LNCaP clone FGC (cell line): ENCODE data around the gene OPA1.

ENCODE experiments used
- DNase-seq: peaks from one replicate; pipeline ENCODE4 v3.0.0-alpha.2; 2011; ENCODE audit warnings: low read depth
- H3K4me3 ChIP-seq: 2 replicates; pipeline ENCODE4 v1.5.1; 2011; ENCODE audit warnings: mild to moderate bottlenecking, low read depth, low read length, control low read depth
- TF ChIP-seq, protein P1 (sequence below): IDR thresholded peaks from 2 replicates; pipeline ENCODE4 v1.5.1; 2012; ENCODE audit warnings: mild to moderate bottlenecking; ENCODE audit not compliant: control insufficient read depth, insufficient read depth; ENCODE audit errors: extremely low read depth

The OPA1 gene

DNA sequence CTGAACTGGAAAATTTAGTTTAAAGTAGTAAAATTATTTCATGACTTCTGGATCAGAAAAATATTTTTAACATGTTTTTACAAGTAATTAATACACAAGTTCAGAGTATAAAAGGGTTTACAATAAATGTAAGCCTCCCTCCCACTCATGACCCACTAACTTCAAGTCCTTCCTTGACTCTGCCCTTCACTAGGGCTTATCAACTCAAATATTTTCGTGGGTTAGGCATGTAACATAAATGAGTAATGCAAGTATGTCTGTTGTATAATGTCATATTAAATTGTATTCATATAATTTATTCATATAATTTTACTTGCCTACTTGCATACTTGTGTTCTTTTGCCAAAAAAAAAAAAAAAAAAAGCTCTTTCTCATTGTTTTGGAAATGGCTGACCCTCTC lies 3.4 kb upstream of the OPA1 start:
- TF ChIP-seq, protein P1, sequence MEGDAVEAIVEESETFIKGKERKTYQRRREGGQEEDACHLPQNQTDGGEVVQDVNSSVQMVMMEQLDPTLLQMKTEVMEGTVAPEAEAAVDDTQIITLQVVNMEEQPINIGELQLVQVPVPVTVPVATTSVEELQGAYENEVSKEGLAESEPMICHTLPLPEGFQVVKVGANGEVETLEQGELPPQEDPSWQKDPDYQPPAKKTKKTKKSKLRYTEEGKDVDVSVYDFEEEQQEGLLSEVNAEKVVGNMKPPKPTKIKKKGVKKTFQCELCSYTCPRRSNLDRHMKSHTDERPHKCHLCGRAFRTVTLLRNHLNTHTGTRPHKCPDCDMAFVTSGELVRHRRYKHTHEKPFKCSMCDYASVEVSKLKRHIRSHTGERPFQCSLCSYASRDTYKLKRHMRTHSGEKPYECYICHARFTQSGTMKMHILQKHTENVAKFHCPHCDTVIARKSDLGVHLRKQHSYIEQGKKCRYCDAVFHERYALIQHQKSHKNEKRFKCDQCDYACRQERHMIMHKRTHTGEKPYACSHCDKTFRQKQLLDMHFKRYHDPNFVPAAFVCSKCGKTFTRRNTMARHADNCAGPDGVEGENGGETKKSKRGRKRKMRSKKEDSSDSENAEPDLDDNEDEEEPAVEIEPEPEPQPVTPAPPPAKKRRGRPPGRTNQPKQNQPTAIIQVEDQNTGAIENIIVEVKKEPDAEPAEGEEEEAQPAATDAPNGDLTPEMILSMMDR, result no peak
- no peak overlapping the region for H3K4me3 ChIP-seq
- DNase-seq, result no peak

DNA sequence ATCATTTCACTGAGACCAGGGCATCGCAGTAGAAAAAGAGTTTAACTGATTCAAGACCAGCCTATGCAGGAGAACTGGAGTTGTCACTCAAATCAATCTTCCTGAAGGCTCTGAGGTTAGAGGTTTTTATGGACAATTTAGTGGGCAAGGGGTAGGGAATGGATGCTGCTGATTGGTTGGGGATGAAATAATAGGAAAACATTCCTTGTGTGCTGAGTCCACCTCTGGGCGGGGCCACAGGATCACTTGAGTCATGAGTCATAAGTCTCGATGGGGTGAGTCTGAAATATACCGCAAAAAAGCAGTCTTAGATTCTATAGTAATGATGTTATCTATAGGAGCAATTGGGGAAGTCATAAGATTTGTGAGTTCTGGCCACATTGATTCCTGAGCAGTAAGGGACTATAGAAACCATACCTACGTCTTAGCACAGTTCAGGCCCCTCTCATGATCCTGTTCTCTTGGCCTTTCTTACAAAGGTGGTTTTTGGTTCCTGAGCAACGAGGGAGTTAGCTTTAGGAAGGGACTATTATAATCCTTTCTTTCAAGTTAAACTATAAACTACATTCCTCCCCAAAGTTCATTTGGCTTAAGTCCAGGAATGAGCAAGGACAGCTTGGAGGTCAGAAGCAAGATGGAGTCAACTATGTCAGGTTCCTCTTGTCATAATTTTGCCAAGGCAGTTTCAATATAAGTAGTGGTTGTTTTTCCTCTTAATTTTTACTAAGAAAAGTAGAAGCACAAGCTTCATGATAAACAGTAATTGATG lies 2.7 kb upstream of the OPA1 start:
- no peak overlapping the region for H3K4me3 ChIP-seq
- no peak for DNase-seq
- TF ChIP-seq, protein P1, result no peak

DNA sequence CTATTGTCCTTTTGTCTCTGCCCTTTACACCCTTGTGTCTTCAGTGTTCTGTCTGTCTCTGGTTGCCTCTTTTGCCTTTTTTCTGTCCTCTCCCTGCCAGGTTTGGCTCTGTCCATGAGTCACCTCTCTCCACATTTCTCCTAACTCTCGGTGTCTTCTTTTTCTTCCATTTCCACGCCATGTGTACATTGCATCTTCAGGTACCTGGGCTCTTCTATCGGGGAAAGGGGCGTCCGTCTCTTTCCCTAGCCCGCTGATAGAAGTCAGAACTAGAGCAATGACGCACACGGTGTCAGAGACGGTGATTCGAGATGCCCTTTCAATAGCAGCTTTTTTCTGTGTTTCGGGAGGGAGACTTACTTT lies 641 bp downstream of the OPA1 start:
- no peak for DNase-seq
- TF ChIP-seq, protein P1, result no peak
- peak overlapping the region; percentile 72 for H3K4me3 ChIP-seq

DNA sequence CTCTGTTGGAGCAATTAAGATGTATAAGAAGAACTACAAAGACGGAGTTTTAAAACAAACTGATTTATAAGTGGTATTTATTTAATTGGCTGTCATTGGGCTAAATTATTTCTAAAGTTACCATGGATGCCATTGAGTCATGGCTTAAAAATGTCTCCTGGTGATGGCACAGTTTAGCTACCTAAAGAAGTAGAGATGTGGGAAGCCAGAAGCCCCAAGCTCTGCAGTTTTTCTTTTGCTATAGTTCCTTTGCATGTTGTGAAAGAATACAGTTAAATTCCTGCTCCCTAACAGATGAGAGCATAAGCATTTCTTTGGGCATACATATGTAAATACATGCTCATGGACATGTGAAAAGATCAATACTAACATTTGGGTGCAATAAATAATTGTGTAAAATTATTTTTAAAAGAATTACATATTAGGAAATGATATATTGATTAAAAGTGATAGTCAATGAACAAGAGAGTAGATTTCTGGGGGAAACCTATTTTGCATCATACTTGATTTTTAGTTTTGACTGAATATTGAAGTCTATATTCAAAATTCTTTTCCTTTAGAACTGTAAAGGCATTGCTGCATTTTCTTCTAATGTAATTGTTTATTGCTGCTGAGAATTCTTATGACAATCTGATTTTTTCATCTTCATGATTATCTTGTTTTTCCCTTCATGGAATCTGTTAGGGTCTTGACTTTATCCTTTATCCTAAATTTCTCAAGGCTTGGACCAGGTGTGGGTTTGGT lies 2.1 kb downstream of the OPA1 start:
- no peak overlapping the region for H3K4me3 ChIP-seq
- no peak for DNase-seq
- TF ChIP-seq, protein P1, result no peak

DNA sequence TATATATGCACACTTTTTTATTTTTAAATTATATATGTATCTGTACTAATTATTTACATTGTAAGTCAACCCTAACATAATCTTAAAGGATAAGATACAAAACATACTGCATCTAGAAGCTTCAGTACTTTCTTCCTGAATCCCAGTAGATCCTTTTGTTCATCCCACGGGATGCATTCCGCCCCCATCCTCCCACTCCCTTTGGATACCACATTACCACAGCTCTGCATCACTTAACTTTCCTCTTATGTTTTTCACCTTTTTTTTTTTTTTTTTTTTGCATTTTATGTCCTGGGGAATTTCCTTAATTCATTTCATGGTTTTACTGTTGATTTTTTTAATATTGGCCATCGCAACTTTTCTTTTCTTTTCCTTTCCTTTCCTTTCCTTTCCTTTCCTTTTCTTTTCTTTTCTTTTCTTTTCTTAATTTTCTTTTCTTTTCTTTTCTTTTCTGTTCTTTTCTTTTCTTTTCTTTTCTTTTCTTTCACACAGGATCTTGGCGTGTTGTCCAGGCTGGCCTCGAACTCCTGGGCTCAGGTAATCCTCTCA lies 3.0 kb downstream of the OPA1 start:
- H3K4me3 ChIP-seq, result no peak overlapping the region
- DNase-seq, result no peak
- TF ChIP-seq, protein P1, result no peak

DNA sequence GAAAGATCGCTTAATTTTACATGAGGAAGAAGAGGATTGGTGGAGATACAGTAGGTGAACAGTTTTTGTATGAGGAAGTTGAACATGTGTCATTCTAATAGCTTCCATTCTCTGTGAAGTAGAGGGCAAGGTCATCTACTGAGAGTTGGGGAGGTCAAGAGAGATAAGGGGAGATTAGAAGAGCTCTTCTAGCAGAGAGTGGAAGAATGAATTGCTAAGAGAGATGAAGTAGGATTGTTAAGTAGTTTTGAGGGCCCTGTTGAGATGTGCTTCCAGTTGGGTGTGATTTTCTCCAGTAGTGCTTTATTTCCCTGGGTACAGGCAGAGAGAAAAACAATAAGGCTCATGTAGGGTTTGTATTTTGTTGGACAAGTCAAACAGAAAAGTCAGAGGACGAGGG lies 5.2 kb downstream of the OPA1 start:
- H3K4me3 ChIP-seq, result no peak overlapping the region
- TF ChIP-seq, protein P1, result no peak
- DNase-seq, result no peak
